PFSK-1 (cell line): ENCODE data around the gene FHL3.

Experiments
- FOXP2 ChIP-seq: optimal IDR thresholded peaks from 2 replicates; pipeline ENCODE3; 2011; ENCODE audit warnings: borderline replicate concordance, control low read depth, inconsistent platforms; ENCODE audit not compliant: insufficient read depth; ENCODE audit errors: extremely low read length, extremely low read depth
- POLR2AphosphoS5 ChIP-seq: IDR thresholded peaks from 2 replicates; pipeline ENCODE4 v1.6.1; 2012; ENCODE audit warnings: low read depth, mild to moderate bottlenecking, control low read depth, low read length, moderate library complexity
- REST ChIP-seq, 2 experiments: IDR thresholded peaks; 2 replicates each; pipeline versions ENCODE4 v1.6.1 to v1.8.0; 2011 to 2012; ENCODE audit warnings: low read depth in 2 of 2, low read length in 2 of 2, control low read depth in 1 of 2, inconsistent platforms in 1 of 2, mild to moderate bottlenecking in 1 of 2, moderate library complexity in 1 of 2; ENCODE audit not compliant: insufficient read depth in 1 of 2
- SIN3A ChIP-seq: IDR thresholded peaks from 2 replicates; pipeline ENCODE4 v1.6.1; 2012; ENCODE audit warnings: mild to moderate bottlenecking, low read length, moderate library complexity, borderline replicate concordance; ENCODE audit not compliant: insufficient read depth
- TAF1 ChIP-seq: IDR thresholded peaks from 2 replicates; pipeline ENCODE4 v1.6.1; 2012; ENCODE audit warnings: low read length, control low read depth, borderline replicate concordance; ENCODE audit not compliant: insufficient read depth

Gene FHL3

DNA sequence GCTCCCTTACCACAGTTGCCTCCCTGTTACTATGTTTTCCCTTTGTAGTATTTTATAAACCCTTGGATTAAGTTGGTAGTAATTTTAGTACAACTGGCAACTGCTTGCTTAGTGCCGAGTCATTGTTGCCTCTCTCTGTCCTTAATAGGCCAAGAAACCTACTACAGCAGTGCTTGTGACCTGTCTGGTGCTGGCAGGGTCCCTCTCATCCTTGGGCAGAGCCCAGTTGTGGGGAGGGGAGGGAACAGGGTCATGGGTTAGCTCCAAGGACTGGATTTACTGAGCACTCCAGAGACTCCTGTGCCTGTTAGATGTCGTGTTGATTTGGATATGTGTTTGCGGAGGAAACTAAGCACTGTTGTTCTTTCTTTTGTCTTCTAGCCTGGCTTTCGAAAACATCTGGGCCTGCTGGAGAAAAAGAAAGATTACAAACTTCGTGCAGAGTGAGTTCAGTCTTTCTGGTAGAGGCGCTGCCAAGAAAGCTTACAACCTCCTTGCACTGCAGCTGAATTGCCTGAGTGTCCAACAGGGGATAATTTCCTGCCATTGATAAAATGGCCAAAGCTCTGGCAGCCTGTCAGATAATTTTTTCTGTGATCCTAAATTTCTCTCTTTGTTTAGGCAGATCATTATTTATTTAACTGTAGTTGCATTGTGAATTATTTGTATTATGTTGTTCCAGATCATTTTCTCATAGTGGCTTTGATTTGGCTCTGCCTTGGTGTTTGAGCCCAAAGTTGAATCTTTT, 10.8 kb upstream of the FHL3 start:
- TF ChIP-seq FOXP2: no peak
- TF ChIP-seq POLR2AphosphoS5: no peak
- TF ChIP-seq TAF1: no peak
- TF ChIP-seq SIN3A: no peak
- no peak for TF ChIP-seq REST (IDR thresholded peaks at IDR 0.05; ENCODE audit: insufficient read depth in 1 of 2, low read depth in 2 of 2, low read length in 2 of 2)

DNA sequence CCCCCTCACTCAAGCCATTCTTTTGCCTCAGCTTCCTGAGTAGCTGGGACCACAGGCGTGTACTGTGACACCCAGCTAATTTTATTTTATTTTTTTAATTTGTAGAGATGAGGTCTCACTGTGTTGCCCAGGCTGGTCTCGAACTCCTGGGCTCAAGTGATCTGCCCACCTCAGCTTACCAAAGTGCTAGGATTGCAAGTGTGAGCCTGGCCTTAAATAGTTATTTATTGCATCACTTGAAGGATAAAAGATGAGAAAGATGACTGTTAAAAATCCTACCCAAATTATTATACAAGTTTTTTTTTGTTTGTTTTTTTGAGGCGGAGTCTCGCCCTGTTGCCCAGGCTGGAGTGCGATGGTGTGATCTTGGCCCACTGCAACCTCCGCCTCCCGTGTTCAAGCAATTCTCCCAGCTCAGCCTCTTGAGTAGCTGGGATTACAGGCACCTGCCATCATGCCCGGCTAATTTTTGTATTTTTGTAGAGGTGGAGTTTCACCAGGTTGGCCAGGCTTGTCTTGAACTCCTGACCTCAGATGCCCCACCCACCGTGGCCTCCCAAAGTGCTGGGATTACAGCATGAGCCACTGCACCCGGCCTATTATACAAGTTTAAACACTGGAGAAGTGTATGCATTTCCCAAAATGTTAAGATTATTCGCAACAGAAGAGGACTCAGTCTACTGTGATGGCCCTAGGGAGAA, 9.6 kb upstream of the FHL3 start:
- TF ChIP-seq TAF1 (no peak), REST (IDR thresholded peaks at IDR 0.05; ENCODE audit: insufficient read depth in 1 of 2, low read depth in 2 of 2, low read length in 2 of 2) (no peak), POLR2AphosphoS5 (no peak), SIN3A (no peak)

DNA sequence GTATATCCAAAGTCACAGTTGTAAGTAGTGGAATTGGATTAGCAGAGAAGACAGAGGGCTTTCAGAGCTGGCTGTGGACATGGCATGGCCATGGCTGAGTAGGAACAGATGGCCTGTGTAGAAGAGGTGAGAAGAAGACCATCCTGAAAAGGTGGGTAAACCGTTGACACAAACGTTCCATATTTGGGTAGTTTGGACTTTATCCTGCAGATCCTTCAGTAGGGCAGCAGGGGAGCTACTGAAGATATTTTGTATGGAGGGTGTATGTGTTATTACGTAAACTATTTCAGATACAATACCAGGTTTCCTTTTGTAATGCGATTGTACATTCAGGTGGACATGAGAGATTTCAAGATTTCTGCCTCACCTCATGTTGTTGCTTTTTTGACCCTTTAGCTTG, 8.9 kb upstream of the FHL3 start:
- TF ChIP-seq TAF1 (no peak), SIN3A (no peak), FOXP2 (no peak), REST (IDR thresholded peaks at IDR 0.05; ENCODE audit: insufficient read depth in 1 of 2, low read depth in 2 of 2, low read length in 2 of 2) (no peak), POLR2AphosphoS5 (no peak)

GRCh38 chr1:38013227-38013622, 7.9 kb upstream of the FHL3 start:
- TF ChIP-seq SIN3A (no peak), TAF1 (no peak), POLR2AphosphoS5 (no peak), FOXP2 (no peak), REST (IDR thresholded peaks at IDR 0.05; ENCODE audit: insufficient read depth in 1 of 2, low read depth in 2 of 2, low read length in 2 of 2) (no peak)
